ENCODE data around the gene STEAP2. TPM values are rescaled to one million over a fixed set of nuclear protein-coding genes. Genes with fewer than 3 reads are reported as not detected.

STEAP2 gene
- total RNA-seq, 6 experiments from 2014 or later, result 1.5 to 9.8 (median 5.3) TPM

DNA sequence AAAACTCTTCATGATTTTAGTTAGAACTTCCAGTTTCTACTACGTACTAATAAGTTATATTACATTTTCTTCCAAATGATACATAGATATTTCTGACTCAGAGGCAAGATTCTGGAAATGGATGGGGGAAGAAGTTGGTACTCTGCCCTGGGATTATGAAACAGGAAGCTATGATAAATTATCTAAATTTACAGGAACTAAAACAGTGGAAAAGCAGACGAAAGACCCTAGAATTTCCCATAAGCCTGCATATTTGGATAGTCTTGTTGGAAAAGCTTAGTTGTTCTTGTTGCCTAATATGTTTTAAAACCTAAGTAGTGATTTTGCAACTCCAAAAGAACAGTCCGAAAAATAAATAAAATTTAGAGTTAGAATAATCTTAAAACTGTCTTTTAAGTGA is 55.3 kb downstream of the STEAP2 start:
- peaks cover 0 to 46% (median 16%) of the 10 kb centered on the region in 4 donors for H3K4me1 ChIP-seq
- H3K27ac ChIP-seq, result peak overlapping the region; percentile 52 to 64 (median 59)
- H3K4me3 ChIP-seq, result peak overlapping the region in 2 of 3 donors; percentile 3 to 42
- WGBS (ENCODE audit: insufficient coverage, low coverage, low lambda C conversion rate, missing lambda C conversion rate), result 11% methylated on average over 3 of the region's 3 CpGs
- H3K9me3 ChIP-seq, result no peaks in the 10 kb centered on the region
- intact Hi-C loops (cut with DNase I), result no loop called here
- DNase-seq, result no peak
- no peaks in the 10 kb centered on the region for H3K36me3 ChIP-seq
- TF ChIP-seq, protein P1, sequence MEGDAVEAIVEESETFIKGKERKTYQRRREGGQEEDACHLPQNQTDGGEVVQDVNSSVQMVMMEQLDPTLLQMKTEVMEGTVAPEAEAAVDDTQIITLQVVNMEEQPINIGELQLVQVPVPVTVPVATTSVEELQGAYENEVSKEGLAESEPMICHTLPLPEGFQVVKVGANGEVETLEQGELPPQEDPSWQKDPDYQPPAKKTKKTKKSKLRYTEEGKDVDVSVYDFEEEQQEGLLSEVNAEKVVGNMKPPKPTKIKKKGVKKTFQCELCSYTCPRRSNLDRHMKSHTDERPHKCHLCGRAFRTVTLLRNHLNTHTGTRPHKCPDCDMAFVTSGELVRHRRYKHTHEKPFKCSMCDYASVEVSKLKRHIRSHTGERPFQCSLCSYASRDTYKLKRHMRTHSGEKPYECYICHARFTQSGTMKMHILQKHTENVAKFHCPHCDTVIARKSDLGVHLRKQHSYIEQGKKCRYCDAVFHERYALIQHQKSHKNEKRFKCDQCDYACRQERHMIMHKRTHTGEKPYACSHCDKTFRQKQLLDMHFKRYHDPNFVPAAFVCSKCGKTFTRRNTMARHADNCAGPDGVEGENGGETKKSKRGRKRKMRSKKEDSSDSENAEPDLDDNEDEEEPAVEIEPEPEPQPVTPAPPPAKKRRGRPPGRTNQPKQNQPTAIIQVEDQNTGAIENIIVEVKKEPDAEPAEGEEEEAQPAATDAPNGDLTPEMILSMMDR (IDR thresholded peaks at IDR 0.05), result no peak
- TF ChIP-seq POLR2A (IDR thresholded peaks at IDR 0.05), result no peak
- ATAC-seq, result peak in 3 of 4 donors; percentile 14 to 50 (median 49)
- H3K27me3 ChIP-seq, result no peaks in the 10 kb centered on the region

DNA sequence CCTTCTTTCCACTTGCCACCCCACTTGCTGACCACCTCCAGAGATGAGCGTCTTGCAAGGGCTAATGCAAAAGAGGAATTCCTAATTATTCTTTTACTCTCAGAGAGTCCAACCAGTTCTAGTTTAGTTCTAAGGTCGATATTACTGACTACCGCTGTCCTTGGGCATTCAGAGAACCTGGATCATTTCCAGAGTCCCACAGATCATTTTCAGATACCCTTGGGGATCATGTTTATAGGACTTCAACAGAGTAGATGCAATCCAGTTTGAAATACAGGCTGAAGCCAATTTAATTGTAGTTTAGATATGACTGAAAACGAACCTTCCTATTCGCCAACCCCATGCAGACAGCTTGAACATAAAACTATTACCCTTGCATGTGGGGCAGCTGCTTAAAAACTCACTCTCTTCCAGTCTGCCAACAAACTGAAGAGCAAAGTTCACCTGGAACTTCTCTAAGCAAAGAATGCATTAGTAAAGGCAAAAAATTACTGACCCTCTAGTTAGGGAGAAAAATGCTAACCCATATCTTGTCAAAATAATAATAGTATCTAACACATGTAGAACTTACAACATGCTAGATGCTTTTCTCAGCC is 55.8 kb downstream of the STEAP2 start:
- Histone ChIP-seq H3K4me3 (peak overlapping the region in 2 of 3 donors; percentile 3 to 42), H3K9me3 (no peaks in the 10 kb centered on the region)

DNA sequence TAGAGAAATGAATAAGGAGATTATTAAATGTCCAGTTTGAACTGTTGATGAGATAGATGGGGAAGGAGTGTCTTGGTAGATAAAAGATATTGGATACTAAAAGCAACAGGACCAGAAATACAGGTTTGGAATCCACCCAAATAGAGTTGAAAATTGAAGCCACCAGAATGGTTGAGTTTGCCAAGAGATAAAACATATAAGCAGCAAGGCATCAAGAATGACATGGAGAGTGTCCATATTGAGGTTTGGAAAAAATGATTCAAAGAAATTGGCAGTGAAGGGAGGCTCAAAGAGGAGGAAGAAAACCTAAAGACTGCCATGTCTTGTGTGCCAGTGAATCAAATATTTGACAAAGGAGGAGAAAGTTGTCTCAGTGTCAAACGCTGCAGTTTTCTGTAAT is 57.6 kb downstream of the STEAP2 start:
- intact Hi-C loops (cut with DNase I), result no loop called here
- WGBS (ENCODE audit: insufficient coverage, low coverage, low lambda C conversion rate, missing lambda C conversion rate), result 24% methylated on average over 1 of the region's 1 CpG
- H3K27ac ChIP-seq, result peak overlapping the region; percentile 26 to 39 (median 30)
- H3K36me3 ChIP-seq, result no peaks in the 10 kb centered on the region
- no peak overlapping the region for H3K4me3 ChIP-seq
- TF ChIP-seq, protein P1 (IDR thresholded peaks at IDR 0.05), result no peak
- no peak for TF ChIP-seq POLR2A (IDR thresholded peaks at IDR 0.05)
- peaks cover 0 to 51% (median 14%) of the 10 kb centered on the region in 4 donors for H3K4me1 ChIP-seq
- H3K27me3 ChIP-seq, result no peaks in the 10 kb centered on the region
- no peak for ATAC-seq
- no peaks in the 10 kb centered on the region for H3K9me3 ChIP-seq
- no peak for DNase-seq

More for the DNA sequence above, 55.8 kb downstream of the STEAP2 start:
- intact Hi-C loops (cut with DNase I), result no loop called here
- Histone ChIP-seq H3K36me3 (no peaks in the 10 kb centered on the region), H3K27me3 (no peaks in the 10 kb centered on the region), H3K4me1 (peaks cover 0 to 47% (median 14%) of the 10 kb centered on the region in 4 donors), H3K27ac (peak overlapping the region; percentile 52 to 64 (median 59))
- 28% methylated on average over 5 of the region's 5 CpGs for WGBS (ENCODE audit: insufficient coverage, low coverage, low lambda C conversion rate, missing lambda C conversion rate)
- TF ChIP-seq, protein P1 (IDR thresholded peaks at IDR 0.05), result no peak
- no peak for TF ChIP-seq POLR2A (IDR thresholded peaks at IDR 0.05)
- ATAC-seq (peak; percentile 69 to 87 (median 82)), DNase-seq (peak in 1 of 3 donors; percentile 47)

DNA sequence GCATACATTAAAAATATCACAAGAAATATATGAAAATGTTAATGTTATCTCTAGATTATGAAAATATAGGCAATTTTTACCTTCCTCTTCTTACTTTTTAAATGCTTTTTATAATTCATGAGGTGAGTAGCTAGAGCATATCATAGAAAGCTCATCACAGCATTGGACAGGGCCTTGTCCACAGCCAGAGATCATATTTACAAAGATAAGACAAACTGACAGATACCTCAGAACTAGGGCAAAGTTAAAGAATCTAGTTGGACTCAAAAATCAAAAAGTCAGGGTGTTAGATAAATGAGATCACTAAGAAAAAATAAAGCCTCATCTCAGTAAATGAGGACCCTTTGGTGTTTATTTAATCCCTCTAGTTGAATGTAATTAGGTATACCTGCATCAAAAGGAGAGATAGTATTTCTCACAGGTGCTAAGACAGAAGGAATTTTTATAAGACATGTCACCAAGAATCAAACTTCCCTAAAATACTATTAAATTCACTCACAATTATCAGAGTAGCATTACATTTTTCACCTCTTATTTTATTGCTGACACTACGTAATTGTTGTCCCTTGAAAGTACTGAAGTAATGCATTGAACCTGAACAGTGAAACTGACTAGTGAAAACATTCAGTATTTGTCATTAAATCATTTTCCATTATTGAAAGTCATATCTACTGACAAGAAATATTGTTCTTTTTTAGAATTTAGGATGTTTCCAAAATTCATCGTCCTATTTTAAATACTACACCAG is 59.1 kb downstream of the STEAP2 start:
- H3K4me1 ChIP-seq, result peaks cover 0 to 51% (median 14%) of the 10 kb centered on the region in 4 donors
- H3K4me3 ChIP-seq, result no peak overlapping the region
- H3K27me3 ChIP-seq, result no peaks in the 10 kb centered on the region
- intact Hi-C loops (cut with DNase I), result no loop called here
- TF ChIP-seq, protein P1 (IDR thresholded peaks at IDR 0.05), result no peak
- TF ChIP-seq POLR2A (IDR thresholded peaks at IDR 0.05), result peak; percentile 21
- WGBS (ENCODE audit: insufficient coverage, low coverage, low lambda C conversion rate, missing lambda C conversion rate), result 69% methylated on average over 2 of the region's 2 CpGs
- ATAC-seq, result peak; percentile 77 to 90 (median 78)
- H3K27ac ChIP-seq, result peak overlapping the region; percentile 11 to 63 (median 39)
- H3K9me3 ChIP-seq, result no peaks in the 10 kb centered on the region
- no peaks in the 10 kb centered on the region for H3K36me3 ChIP-seq
- DNase-seq, result no peak
